CD4-positive, alpha-beta T cell (primary cell): ENCODE results near the gene PACSIN3. TPM values are rescaled to one million over a fixed set of nuclear protein-coding genes. Genes with fewer than 3 reads are reported as not detected.
"Not testable (repeated sequence)": the region's sequence is repeated elsewhere in the genome, so short reads cannot be mapped to it uniquely, and the experiment has no call there.

Experiments
- ATAC-seq: fragments of 200-7000 bp; cut with Tn5 transposase; one replicate; pipeline ENCODE4 v1.10.0; 2022; ENCODE audit warnings: mild to moderate bottlenecking; ENCODE audit not compliant: poor library complexity
- CTCF ChIA-PET: fragments of 350-600 bp; sonication (Branson Sonifier 250); formaldehyde crosslinking; loops from one replicate; lab custom pipeline; 2021; ENCODE audit warnings: antibody characterized with exemption, inconsistent platforms; lab: Charles Lee
- POLR2A ChIA-PET: fragments of 350-600 bp; sonication (Branson Sonifier 250); formaldehyde crosslinking; loops from one replicate; lab custom pipeline; 2021; ENCODE audit warnings: antibody characterized with exemption, inconsistent platforms; lab: Charles Lee
- DNase-seq, 14 experiments: peaks; one replicate each; pipeline ENCODE4 v3.0.0-alpha.2; 2013 to 2020; ENCODE audit warnings: mixed read lengths in 2 of 14
- H3K27ac ChIP-seq, 2 donors: one replicate each; pipeline versions ENCODE4 v1.5.1 to v1.7.0; 2013; ENCODE audit warnings: low read length in 2 of 2, low read depth in 1 of 2, mild to moderate bottlenecking in 1 of 2
- H3K27me3 ChIP-seq, 2 experiments: 1 replicate in 1 of 2; 2 replicates in 1 of 2; pipeline versions ENCODE4 v1.6.1 to v1.7.0; 2013; ENCODE audit warnings: low read length in 2 of 2, control low read depth in 1 of 2, mild to moderate bottlenecking in 1 of 2, moderate library complexity in 1 of 2; ENCODE audit not compliant: insufficient read depth in 2 of 2, control insufficient read depth in 1 of 2
- H3K36me3 ChIP-seq: one replicate; pipeline ENCODE4 v1.6.1; 2013; ENCODE audit warnings: low read length, control low read depth; ENCODE audit not compliant: insufficient read depth
- H3K4me1 ChIP-seq: one replicate; pipeline ENCODE4 v1.6.1; 2013; ENCODE audit warnings: low read length, control low read depth; ENCODE audit not compliant: insufficient read depth
- H3K4me3 ChIP-seq: one replicate; pipeline ENCODE4 v1.5.1; 2013; ENCODE audit warnings: mild to moderate bottlenecking, low read length, moderate library complexity
- H3K9me3 ChIP-seq, 2 experiments: 1 replicate in 1 of 2; 2 replicates in 1 of 2; pipeline versions ENCODE4 v1.6.1 to v1.7.0; 2013; ENCODE audit warnings: low read length in 2 of 2, mild to moderate bottlenecking in 2 of 2, control low read depth in 1 of 2, moderate library complexity in 1 of 2; ENCODE audit not compliant: control insufficient read depth in 1 of 2, insufficient read depth in 1 of 2
- H3K27ac Mint-ChIP-seq: one replicate; pipeline ENCODE4 v1.8.0; 2020; ENCODE audit warnings: mixed read lengths
- H3K27me3 Mint-ChIP-seq: one replicate; pipeline ENCODE4 v1.8.0; 2021; ENCODE audit warnings: mixed read lengths
- H3K36me3 Mint-ChIP-seq: one replicate; pipeline ENCODE4 v1.8.0; 2021; ENCODE audit warnings: low read depth, mixed read lengths
- H3K4me1 Mint-ChIP-seq: one replicate; pipeline ENCODE4 v1.8.0; 2021; ENCODE audit warnings: low read depth, mixed read lengths
- H3K4me3 Mint-ChIP-seq: one replicate; pipeline ENCODE4 v1.8.0; 2020; ENCODE audit warnings: mild to moderate bottlenecking, mixed read lengths
- H3K9me3 Mint-ChIP-seq: one replicate; pipeline ENCODE4 v1.8.0; 2020; ENCODE audit warnings: mixed read lengths
- intact Hi-C, 2 experiments: fragments of 100-400 bp; cut with DNase I in 1 of 2; cut with micrococcal nuclease in 1 of 2; formaldehyde crosslinking; loops; one replicate each; pipeline versions ENCODE4 v1.15.1 to v1.9.0; 2023 to 2025; cut with DNase I, micrococcal nuclease
- total RNA-seq, 174 experiments: library from RNA in 2 of 174; stranded (reverse) in 2 of 174; gene quantifications; one replicate each; pipeline ENCODE4 v1.2.3 and lab custom pipeline; 2021 to 2026
- TF ChIP-seq, protein P1 (sequence below): fragments of 200-600 bp; IDR thresholded peaks from one replicate; pipeline ENCODE4 v1.8.0; 2022; ENCODE audit warnings: antibody characterized with exemption, mild to moderate bottlenecking

Gene PACSIN3
- total RNA-seq, 2 experiments from 2014 or later, result 0.27 TPM; not detected in 1

DNA sequence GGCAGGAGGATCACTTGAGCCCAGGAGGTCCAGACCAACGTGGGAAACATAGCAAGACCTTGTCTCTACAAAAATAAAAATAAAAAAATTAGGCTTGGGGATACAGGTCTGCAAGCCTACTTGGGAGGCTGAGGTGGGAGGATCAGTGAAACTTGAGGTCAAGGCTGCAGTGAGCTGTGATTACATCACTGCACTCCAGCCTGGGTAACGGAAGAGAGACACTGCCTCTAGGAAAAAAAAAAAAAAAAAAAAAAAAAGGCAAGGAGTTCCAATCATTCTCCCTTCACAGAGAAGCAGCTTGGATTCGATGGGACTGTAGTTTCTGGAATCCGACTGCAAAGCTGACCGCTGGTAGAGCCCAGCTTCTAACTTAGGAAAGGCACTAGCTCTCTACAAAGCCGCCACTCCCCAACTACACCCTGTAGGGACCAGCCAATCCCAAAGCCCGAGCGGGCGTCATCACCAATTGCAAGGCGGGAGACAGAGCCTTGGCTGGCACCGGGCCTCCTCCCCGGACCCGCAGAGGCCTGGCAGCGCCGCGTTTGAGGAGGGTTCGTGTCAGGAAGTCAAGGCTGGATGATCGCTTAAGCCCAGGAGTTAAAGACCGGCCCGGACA is 27.8 kb upstream of the PACSIN3 start:
- no peaks in the 10 kb centered on the region for H3K9me3 Mint-ChIP-seq

DNA sequence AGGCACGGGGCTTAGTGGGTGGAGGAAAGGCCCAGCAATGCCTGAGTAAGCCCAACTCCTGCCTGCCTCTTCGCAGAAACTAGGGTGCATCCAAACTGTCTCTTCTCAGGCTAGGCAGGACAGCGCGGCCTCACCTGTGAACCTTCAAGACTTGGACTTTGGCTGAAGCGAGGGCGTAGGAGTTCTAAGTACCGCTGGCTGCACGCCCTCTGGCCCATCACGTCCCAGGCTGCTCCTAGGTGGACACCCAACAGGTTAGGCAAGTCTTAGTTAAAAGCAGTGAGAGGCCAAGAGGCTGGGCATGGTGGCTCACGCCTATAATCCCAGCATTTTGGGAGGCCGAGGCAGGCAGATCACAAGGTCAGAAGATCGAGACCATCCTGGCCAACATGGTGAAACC is 26.7 kb upstream of the PACSIN3 start:
- no peak overlapping the region for H3K4me3 ChIP-seq
- peaks cover 8% of the 10 kb centered on the region for H3K36me3 ChIP-seq
- no peak overlapping the region for H3K4me3 Mint-ChIP-seq
- DNase-seq (peak in 1 of 14 experiments; percentile 26), ATAC-seq (no peak)
- peaks cover 31% of the 10 kb centered on the region for H3K4me1 Mint-ChIP-seq
- H3K27me3 Mint-ChIP-seq, result no peaks in the 10 kb centered on the region
- intact Hi-C loops, result loop anchor here in 1 of 2 experiments (5.0 kb wide), 1 partner anchor 511 kb away; the partner anchor contains the start of genes ARHGAP1 and ZNF408
- POLR2A ChIA-PET, result interaction anchor here (3.7 kb wide), 1 partner anchor 22 kb away, joined by 51 read pairs; no protein-coding TSS in a partner anchor
- no peaks in the 10 kb centered on the region for H3K27me3 ChIP-seq
- no peak overlapping the region for H3K27ac Mint-ChIP-seq
- no peaks in the 10 kb centered on the region for H3K9me3 Mint-ChIP-seq
- no peak overlapping the region for H3K27ac ChIP-seq
- peaks cover 32% of the 10 kb centered on the region for H3K4me1 ChIP-seq
- TF ChIP-seq, protein P1, sequence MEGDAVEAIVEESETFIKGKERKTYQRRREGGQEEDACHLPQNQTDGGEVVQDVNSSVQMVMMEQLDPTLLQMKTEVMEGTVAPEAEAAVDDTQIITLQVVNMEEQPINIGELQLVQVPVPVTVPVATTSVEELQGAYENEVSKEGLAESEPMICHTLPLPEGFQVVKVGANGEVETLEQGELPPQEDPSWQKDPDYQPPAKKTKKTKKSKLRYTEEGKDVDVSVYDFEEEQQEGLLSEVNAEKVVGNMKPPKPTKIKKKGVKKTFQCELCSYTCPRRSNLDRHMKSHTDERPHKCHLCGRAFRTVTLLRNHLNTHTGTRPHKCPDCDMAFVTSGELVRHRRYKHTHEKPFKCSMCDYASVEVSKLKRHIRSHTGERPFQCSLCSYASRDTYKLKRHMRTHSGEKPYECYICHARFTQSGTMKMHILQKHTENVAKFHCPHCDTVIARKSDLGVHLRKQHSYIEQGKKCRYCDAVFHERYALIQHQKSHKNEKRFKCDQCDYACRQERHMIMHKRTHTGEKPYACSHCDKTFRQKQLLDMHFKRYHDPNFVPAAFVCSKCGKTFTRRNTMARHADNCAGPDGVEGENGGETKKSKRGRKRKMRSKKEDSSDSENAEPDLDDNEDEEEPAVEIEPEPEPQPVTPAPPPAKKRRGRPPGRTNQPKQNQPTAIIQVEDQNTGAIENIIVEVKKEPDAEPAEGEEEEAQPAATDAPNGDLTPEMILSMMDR, result no peak
- no peaks in the 10 kb centered on the region for H3K9me3 ChIP-seq
- peaks cover 30% of the 10 kb centered on the region for H3K36me3 Mint-ChIP-seq
- CTCF ChIA-PET, result interaction anchor here (2.8 kb wide), 1 partner anchor 35 kb away, joined by 15 read pairs; the partner anchor contains the start of gene ACP2

More for the DNA sequence above, 27.8 kb upstream of the PACSIN3 start:
- Mint-ChIP-seq H3K27ac (peak overlapping the region; percentile 97), H3K4me3 (peak overlapping the region; percentile 100), H3K27me3 (no peaks in the 10 kb centered on the region), H3K36me3 (peaks cover 37% of the 10 kb centered on the region), H3K4me1 (peaks cover 38% of the 10 kb centered on the region)
- H3K4me1 ChIP-seq, result peaks cover 32% of the 10 kb centered on the region
- ChIA-PET CTCF (interaction anchor here (0.7 to 2.8 kb wide), 4 partner anchors 21 to 54 kb away, joined by 3 to 15 read pairs (median 4); partner anchors contain the start of genes ACP2 and ARFGAP2), POLR2A (interaction anchor here (0.8 to 3.7 kb wide), 26 partner anchors 13 to 1296 kb away, joined by 3 to 63 read pairs (median 4); partner anchors contain the start of genes ACP2, ARFGAP2, MADD and NR1H3)
- peak overlapping the region; percentile 67 for H3K4me3 ChIP-seq
- no peaks in the 10 kb centered on the region for H3K9me3 ChIP-seq
- peaks cover 17% of the 10 kb centered on the region for H3K36me3 ChIP-seq
- peak; percentile 68 to 92 (median 78) for DNase-seq
- H3K27ac ChIP-seq, result peak overlapping the region; percentile 80 to 91
- TF ChIP-seq, protein P1, result no peak
- ATAC-seq, result peak; percentile 70
- no peaks in the 10 kb centered on the region for H3K27me3 ChIP-seq
- intact Hi-C loops, result loop anchor here (1.0 to 5.0 kb wide), 5 partner anchors 35 to 512 kb away; partner anchors contain the start of genes ACP2 (in 1 of the 2), ARFGAP2 (in 1 of the 2), ARHGAP1 (in 1 of the 2) and ZNF408 (in 1 of the 2)

DNA sequence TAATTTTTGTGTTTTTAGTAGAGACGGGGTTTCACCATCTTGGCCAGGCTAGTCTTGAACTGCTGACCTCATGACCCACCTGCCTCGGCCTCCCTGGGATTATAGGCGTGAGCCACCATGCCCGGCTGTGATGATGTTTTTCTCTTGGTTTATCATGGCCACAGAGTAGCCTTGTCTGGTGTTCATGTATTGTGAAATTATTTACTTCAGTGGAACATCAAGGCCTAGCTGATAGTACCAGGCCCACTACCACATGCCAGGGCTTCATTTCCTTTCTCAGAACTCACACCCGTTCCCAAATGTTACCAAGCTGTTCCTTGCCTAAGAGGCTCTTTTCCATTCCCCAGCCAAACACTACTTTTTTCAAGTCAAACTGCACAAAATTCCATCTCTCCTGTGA is 22.4 kb upstream of the PACSIN3 start:
- no peak overlapping the region for H3K27ac ChIP-seq
- H3K9me3 Mint-ChIP-seq, result no peaks in the 10 kb centered on the region
- POLR2A ChIA-PET, result no interaction called here
- no peaks in the 10 kb centered on the region for H3K27me3 Mint-ChIP-seq
- no peaks in the 10 kb centered on the region for H3K4me1 Mint-ChIP-seq
- no peaks in the 10 kb centered on the region for H3K9me3 ChIP-seq
- no peaks in the 10 kb centered on the region for H3K27me3 ChIP-seq
- H3K27ac Mint-ChIP-seq, result no peak overlapping the region
- intact Hi-C loops, result no loop called here
- no peak overlapping the region for H3K4me3 Mint-ChIP-seq
- no peak for ATAC-seq
- no peak overlapping the region for H3K4me3 ChIP-seq
- H3K36me3 ChIP-seq, result no peaks in the 10 kb centered on the region
- no peak for DNase-seq
- H3K4me1 ChIP-seq, result no peaks in the 10 kb centered on the region
- CTCF ChIA-PET, result no interaction called here
- no peaks in the 10 kb centered on the region for H3K36me3 Mint-ChIP-seq
- TF ChIP-seq, protein P1, result no peak

DNA sequence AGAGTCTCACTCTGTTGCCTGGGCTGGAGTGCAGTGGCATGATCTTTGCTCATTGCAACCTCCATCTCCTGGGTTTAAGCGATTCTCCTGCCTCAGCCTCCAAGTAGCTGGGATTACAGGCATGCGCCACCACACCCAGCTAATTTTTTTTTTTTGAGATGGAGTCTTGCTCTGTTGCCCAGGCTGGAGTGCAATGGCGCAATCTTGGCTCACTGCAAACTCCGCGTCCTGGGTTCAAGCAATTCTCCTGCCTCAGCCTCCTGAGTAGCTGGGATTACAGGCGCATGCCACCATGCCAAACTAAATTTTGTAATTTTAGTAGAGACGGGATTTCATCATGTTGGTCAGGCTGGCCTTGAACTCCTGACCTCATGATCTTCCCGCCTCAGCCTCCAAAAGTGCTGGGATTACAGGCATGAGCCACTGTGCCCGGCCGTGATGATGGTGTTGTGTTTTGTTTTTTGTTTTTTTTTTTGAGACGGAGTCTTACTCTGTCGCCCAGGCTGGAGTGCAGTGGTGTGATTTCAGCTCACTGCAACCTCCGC is 21.8 kb upstream of the PACSIN3 start:
- H3K27me3 Mint-ChIP-seq, intact Hi-C loops, H3K27ac Mint-ChIP-seq, DNase-seq, H3K9me3 ChIP-seq, H3K36me3 ChIP-seq, H3K36me3 Mint-ChIP-seq, H3K4me3 Mint-ChIP-seq, CTCF ChIA-PET, POLR2A ChIA-PET, ATAC-seq, H3K4me1 Mint-ChIP-seq, H3K4me1 ChIP-seq, H3K27ac ChIP-seq, H3K9me3 Mint-ChIP-seq, H3K4me3 ChIP-seq, H3K27me3 ChIP-seq: not testable (repeated sequence)
